PC-9 (cell line): ENCODE results near the gene GJC2. TPM values are rescaled to one million over a fixed set of nuclear protein-coding genes. Genes with fewer than 3 reads are reported as not detected.

ENCODE experiments used
- BruUV-seq: library from RNA; stranded (reverse); fragments of 400-500 nt; replicated peaks from 2 replicates; lab custom pipeline; 2021; lab: Mats Ljungman, UMichigan
- CTCF ChIA-PET: fragments of 300-600 bp; sonication (Branson Sonifier 250); formaldehyde crosslinking; loops from one replicate; lab custom pipeline; 2022; ENCODE audit warnings: antibody characterized with exemption; lab: Charles Lee
- POLR2A ChIA-PET: fragments of 300-600 bp; sonication (Branson Sonifier 250); formaldehyde crosslinking; loops from one replicate; lab custom pipeline; 2022; ENCODE audit warnings: antibody characterized with exemption; ENCODE audit not compliant: unreplicated experiment; lab: Charles Lee
- DNase-seq, 2 experiments: peaks; one replicate each; pipeline versions ENCODE4 v3.0.0 to v3.0.0-alpha.2; 2015 to 2022; ENCODE audit warnings: mixed read lengths in 1 of 2
- H2AFZ ChIP-seq: fragments of 200-600 bp; sonication (generic); 2 replicates; pipeline ENCODE4 v1.8.1; 2017; ENCODE audit warnings: antibody characterized with exemption
- H3F3A ChIP-seq: fragments of 200-600 bp; sonication (generic); 2 replicates; pipeline ENCODE4 v1.8.1; 2017; ENCODE audit warnings: antibody characterized with exemption, mild to moderate bottlenecking, low read depth; ENCODE audit not compliant: insufficient read depth
- H3K27ac ChIP-seq: fragments of 200-600 bp; sonication (generic); 2 replicates; pipeline ENCODE4 v1.6.1; 2016; ENCODE audit warnings: mixed run types
- H3K27me3 ChIP-seq: fragments of 200-600 bp; sonication (generic); 2 replicates; pipeline ENCODE4 v1.6.1; 2016; ENCODE audit warnings: low read depth, mixed run types; ENCODE audit not compliant: insufficient read depth
- H3K36me3 ChIP-seq: fragments of 200-600 bp; sonication (generic); 2 replicates; pipeline ENCODE4 v1.6.1; 2016; ENCODE audit warnings: low read depth, mixed run types
- H3K4me1 ChIP-seq: fragments of 200-600 bp; sonication (generic); replicated peaks from 2 replicates; pipeline ENCODE4 v1.6.1; 2016; ENCODE audit warnings: mixed run types; ENCODE audit not compliant: insufficient read depth
- H3K4me2 ChIP-seq: fragments of 200-600 bp; sonication (generic); 2 replicates; pipeline ENCODE4 v1.6.1; 2017; ENCODE audit warnings: mixed run types
- H3K4me3 ChIP-seq: fragments of 200-600 bp; sonication (generic); 2 replicates; pipeline ENCODE4 v1.6.1; 2016; ENCODE audit warnings: mixed run types
- H3K79me2 ChIP-seq: fragments of 200-600 bp; sonication (generic); 2 replicates; pipeline ENCODE4 v1.6.1; 2017; ENCODE audit warnings: low read depth, mixed run types
- H3K9me2 ChIP-seq: fragments of 200-600 bp; sonication (generic); 2 replicates; pipeline ENCODE4 v1.8.1; 2017; ENCODE audit warnings: mild to moderate bottlenecking; ENCODE audit not compliant: insufficient read depth
- H3K9me3 ChIP-seq: fragments of 200-600 bp; sonication (generic); 2 replicates; pipeline ENCODE4 v1.8.1; 2016; ENCODE audit warnings: low read depth; ENCODE audit not compliant: insufficient read depth
- H4K20me1 ChIP-seq: fragments of 200-600 bp; sonication (generic); 2 replicates; pipeline ENCODE4 v1.8.1; 2017; ENCODE audit not compliant: insufficient read depth
- EZH2 ChIP-seq: fragments of 200-600 bp; sonication (generic); IDR thresholded peaks from 2 replicates; pipeline ENCODE4 v1.8.0; 2017; ENCODE audit warnings: antibody characterized with exemption, low read depth
- intact Hi-C: fragments of 100-400 bp; cut with micrococcal nuclease; formaldehyde crosslinking; loops from one replicate; pipeline ENCODE4 v1.10.0; 2022; ENCODE audit not compliant: unreplicated experiment
- total RNA-seq: library from RNA; stranded (reverse); gene quantifications from 2 replicates; pipeline ENCODE4 v1.2.3, GENCODE V29; 2021
- TF ChIP-seq, protein P1 (sequence below): fragments of 200-600 bp; sonication (generic); conservative IDR thresholded peaks from 2 replicates; pipeline ENCODE4 v1.6.1; 2017; ENCODE audit warnings: mixed run types, antibody characterized with exemption, mild to moderate bottlenecking, moderate library complexity

The GJC2 gene
- total RNA-seq, 1 experiment from 2014 or later: 2.1 TPM

GRCh38 chr1:228114827-228115226, 34.9 kb upstream of the GJC2 start:
- Histone ChIP-seq H2AFZ (no peak overlapping the region), H3F3A (no peaks in the 10 kb centered on the region; the same call in 1 of the 2 replicates), H3K9me2 (no peaks in the 10 kb centered on the region), H3K27ac (no peak overlapping the region), H3K4me2 (no peak overlapping the region), H3K27me3 (no peaks in the 10 kb centered on the region), H3K4me1 (no peaks in the 10 kb centered on the region), H4K20me1 (no peaks in the 10 kb centered on the region), H3K79me2 (no peaks in the 10 kb centered on the region), H3K9me3 (peaks cover 12% of the 10 kb centered on the region; the same call in 1 of the 2 replicates), H3K4me3 (no peak overlapping the region), H3K36me3 (no peaks in the 10 kb centered on the region)
- no peak for TF ChIP-seq EZH2
- TF ChIP-seq, protein P1, sequence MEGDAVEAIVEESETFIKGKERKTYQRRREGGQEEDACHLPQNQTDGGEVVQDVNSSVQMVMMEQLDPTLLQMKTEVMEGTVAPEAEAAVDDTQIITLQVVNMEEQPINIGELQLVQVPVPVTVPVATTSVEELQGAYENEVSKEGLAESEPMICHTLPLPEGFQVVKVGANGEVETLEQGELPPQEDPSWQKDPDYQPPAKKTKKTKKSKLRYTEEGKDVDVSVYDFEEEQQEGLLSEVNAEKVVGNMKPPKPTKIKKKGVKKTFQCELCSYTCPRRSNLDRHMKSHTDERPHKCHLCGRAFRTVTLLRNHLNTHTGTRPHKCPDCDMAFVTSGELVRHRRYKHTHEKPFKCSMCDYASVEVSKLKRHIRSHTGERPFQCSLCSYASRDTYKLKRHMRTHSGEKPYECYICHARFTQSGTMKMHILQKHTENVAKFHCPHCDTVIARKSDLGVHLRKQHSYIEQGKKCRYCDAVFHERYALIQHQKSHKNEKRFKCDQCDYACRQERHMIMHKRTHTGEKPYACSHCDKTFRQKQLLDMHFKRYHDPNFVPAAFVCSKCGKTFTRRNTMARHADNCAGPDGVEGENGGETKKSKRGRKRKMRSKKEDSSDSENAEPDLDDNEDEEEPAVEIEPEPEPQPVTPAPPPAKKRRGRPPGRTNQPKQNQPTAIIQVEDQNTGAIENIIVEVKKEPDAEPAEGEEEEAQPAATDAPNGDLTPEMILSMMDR: no peak
- no peak for DNase-seq
- intact Hi-C loops: no loop called here
- no TSS peak for BruUV-seq
- ChIA-PET CTCF (no interaction called here), POLR2A (no interaction called here)

DNA sequence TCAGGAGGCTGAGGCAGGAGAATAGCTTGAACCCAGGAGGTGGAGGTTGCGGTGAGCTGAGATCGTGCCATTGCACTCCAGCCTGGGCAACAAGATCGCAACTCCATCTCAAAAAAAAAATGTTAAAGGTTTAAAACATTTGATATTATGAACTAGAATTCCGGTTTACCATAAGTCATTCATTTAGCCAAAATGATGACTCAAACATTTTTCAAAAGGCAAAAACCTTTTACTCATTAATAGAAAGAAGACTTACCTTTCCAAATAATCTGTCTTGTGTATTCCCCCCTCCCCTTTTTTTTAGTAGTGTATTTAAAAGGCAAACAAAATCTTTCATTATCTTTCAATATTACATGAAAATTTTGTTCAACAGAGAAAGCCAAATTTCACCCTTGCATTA, 32.4 kb upstream of the GJC2 start:
- POLR2A ChIA-PET: no interaction called here
- BruUV-seq: no TSS peak
- no peaks in the 10 kb centered on the region for H3K36me3 ChIP-seq
- no peak overlapping the region for H3K4me2 ChIP-seq
- TF ChIP-seq, protein P1: no peak
- no peak for TF ChIP-seq EZH2
- H3K9me2 ChIP-seq: no peaks in the 10 kb centered on the region
- no peaks in the 10 kb centered on the region for H3K27me3 ChIP-seq
- no peaks in the 10 kb centered on the region for H4K20me1 ChIP-seq
- no peak for DNase-seq
- H2AFZ ChIP-seq: no peak overlapping the region
- H3K27ac ChIP-seq: no peak overlapping the region
- H3K79me2 ChIP-seq: no peaks in the 10 kb centered on the region
- H3F3A ChIP-seq: no peaks in the 10 kb centered on the region; the same call in 1 of the 2 replicates
- H3K9me3 ChIP-seq: peaks cover 12% of the 10 kb centered on the region; the same call in 1 of the 2 replicates
- no peaks in the 10 kb centered on the region for H3K4me1 ChIP-seq
- H3K4me3 ChIP-seq: no peak overlapping the region
- intact Hi-C loops: no loop called here
- CTCF ChIA-PET: no interaction called here

GRCh38 chr1:228118040-228118439, 31.7 kb upstream of the GJC2 start:
- Histone ChIP-seq H3K4me2 (no peak overlapping the region), H3K9me2 (no peaks in the 10 kb centered on the region), H3K27ac (no peak overlapping the region), H2AFZ (no peak overlapping the region), H3K27me3 (no peaks in the 10 kb centered on the region), H3K79me2 (no peaks in the 10 kb centered on the region), H3K4me1 (no peaks in the 10 kb centered on the region), H3K9me3 (peaks cover 12% of the 10 kb centered on the region; the same call in 1 of the 2 replicates), H4K20me1 (no peaks in the 10 kb centered on the region), H3F3A (no peaks in the 10 kb centered on the region; the same call in 1 of the 2 replicates), H3K36me3 (no peaks in the 10 kb centered on the region), H3K4me3 (no peak overlapping the region)
- no TSS peak for BruUV-seq
- intact Hi-C loops: no loop called here
- DNase-seq: no peak
- no peak for TF ChIP-seq EZH2
- TF ChIP-seq, protein P1: no peak
- ChIA-PET CTCF (no interaction called here), POLR2A (no interaction called here)
